GM18505 (cell line): ENCODE data around the gene TIFAB.

ENCODE experiments used
- ATAC-seq: cut with Tn5 transposase; IDR thresholded peaks from one replicate; pipeline ENCODE4 v1.9.1; 2021; ENCODE audit not compliant: unreplicated experiment
- POLR2A ChIP-seq: IDR thresholded peaks from 4 replicates; pipeline ENCODE4 v1.6.1; 2011; ENCODE audit warnings: borderline replicate concordance; ENCODE audit not compliant: insufficient read depth, insufficient read length; ENCODE audit errors: extremely low read depth

Gene TIFAB

GRCh38 chr5:135461481-135462151 lies 9.5 kb upstream of the TIFAB start:
- no peak for TF ChIP-seq POLR2A
- ATAC-seq = no peak

- no peak for TF ChIP-seq POLR2A
- no peak for ATAC-seq
These were observed 8.3 kb upstream of the TIFAB start for GRCh38 chr5:135460246-135461033.

- no peak for TF ChIP-seq POLR2A
- ATAC-seq = no peak
These were observed 6.8 kb upstream of the TIFAB start for GRCh38 chr5:135458921-135459331.

- TF ChIP-seq POLR2A = no peak
- no peak for ATAC-seq
These were observed 6.2 kb upstream of the TIFAB start for GRCh38 chr5:135458356-135458755.

- no peak for TF ChIP-seq POLR2A
- ATAC-seq = peak; percentile 63
These were observed 5.4 kb upstream of the TIFAB start for GRCh38 chr5:135457424-135458071.

- no peak for ATAC-seq
These were observed 4.3 kb upstream of the TIFAB start for GRCh38 chr5:135456238-135457099.

GRCh38 chr5:135455876-135456237 lies 3.7 kb upstream of the TIFAB start:
- TF ChIP-seq POLR2A = no peak
- no peak for ATAC-seq

More at GRCh38 chr5:135456238-135457099, 4.3 kb upstream of the TIFAB start:
- no peak for TF ChIP-seq POLR2A

- no peak for ATAC-seq
- no peak for TF ChIP-seq POLR2A
These were observed 2.8 kb upstream of the TIFAB start for GRCh38 chr5:135454946-135455345.

GRCh38 chr5:135453613-135454012 lies 1.5 kb upstream of the TIFAB start:
- no peak for ATAC-seq
- no peak for TF ChIP-seq POLR2A

GRCh38 chr5:135451581-135452320 lies 400 bp downstream of the TIFAB start:
- no peak for TF ChIP-seq POLR2A
- ATAC-seq = no peak

- ATAC-seq = no peak
- TF ChIP-seq POLR2A = no peak
These were observed 1.2 kb downstream of the TIFAB start for GRCh38 chr5:135450952-135451351.

- no peak for TF ChIP-seq POLR2A
- ATAC-seq = no peak
These were observed 1.8 kb downstream of the TIFAB start for GRCh38 chr5:135450336-135450735.

GRCh38 chr5:135449644-135450043 lies 2.5 kb downstream of the TIFAB start:
- no peak for TF ChIP-seq POLR2A
- ATAC-seq = no peak

- TF ChIP-seq POLR2A = no peak
- ATAC-seq = no peak
These were observed 3.2 kb downstream of the TIFAB start for GRCh38 chr5:135448791-135449507.
